Measurements from ENCODE around the gene PAPOLB. TPM values are rescaled to one million over a fixed set of nuclear protein-coding genes. Genes with fewer than 3 reads are reported as not detected.
A peak's percentile ranks its signal among the peaks of the same experiment; 100 is the strongest.

The PAPOLB gene
- total RNA-seq, 2 experiments from 2014 or later: 0.08 TPM; not detected in 1

DNA sequence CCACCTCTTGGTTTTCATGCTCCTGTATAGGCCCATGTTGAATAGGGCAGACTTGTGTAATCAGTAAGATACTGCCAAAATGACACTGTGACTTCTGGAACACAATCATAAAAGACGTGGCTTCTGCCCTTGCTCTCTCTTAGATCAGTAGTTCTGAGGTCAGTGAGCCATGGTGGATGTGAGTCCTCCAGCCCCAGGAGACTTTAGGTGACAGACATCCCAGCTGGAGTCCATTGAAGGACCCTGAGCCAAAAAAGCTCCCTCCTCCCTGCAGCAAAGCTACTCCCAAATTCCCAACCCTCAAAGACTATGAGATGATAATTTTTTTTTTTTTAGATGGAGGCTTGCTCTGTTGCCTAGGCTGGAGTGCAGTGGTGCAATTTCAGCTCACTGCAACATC lies 24.8 kb upstream of the PAPOLB start:
- Mint-ChIP-seq H3K27me3 (ENCODE audit: low read depth) (peaks cover 16% of the 10 kb centered on the region), H3K27ac (no peak overlapping the region), H3K4me1 (ENCODE audit: low read depth) (peaks cover 7% of the 10 kb centered on the region), H3K36me3 (ENCODE audit: low read depth) (no peaks in the 10 kb centered on the region), H3K9me3 (ENCODE audit: insufficient read depth) (no peaks in the 10 kb centered on the region), H3K4me3 (no peak overlapping the region)
- DNase-seq (no peak), ATAC-seq (no peak)
- CTCF ChIA-PET: interaction anchor here (1.2 kb wide), 1 partner anchor 88 kb away, joined by 4 read pairs; no protein-coding TSS in a partner anchor
- POLR2A ChIA-PET: no interaction called here

DNA sequence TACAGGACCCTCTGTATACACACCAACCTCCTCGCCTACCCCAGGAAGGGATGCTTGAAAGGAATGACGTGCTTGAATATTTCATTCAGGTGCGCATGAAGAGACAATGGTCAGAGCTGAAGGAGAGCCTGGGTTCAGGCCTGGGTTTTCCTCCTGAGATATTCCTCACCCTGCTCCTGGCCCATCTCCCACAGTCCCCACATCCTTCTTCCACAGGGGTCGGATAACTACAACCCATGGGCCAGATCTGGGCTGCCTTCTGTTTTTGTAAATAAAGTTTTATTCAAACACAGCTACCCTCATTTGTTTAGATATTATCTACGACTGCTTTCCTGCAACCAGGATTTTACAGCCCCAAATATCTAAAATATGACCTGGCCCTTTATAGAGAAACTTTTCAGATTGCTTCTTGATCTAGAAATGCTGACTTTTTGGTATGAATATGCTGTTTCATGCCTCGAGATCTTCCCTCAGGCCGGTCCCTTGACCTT lies 23.5 kb upstream of the PAPOLB start:
- ATAC-seq (no peak), DNase-seq (no peak)
- ChIA-PET CTCF (interaction anchor here (1.9 kb wide), 1 partner anchor 199 kb away, joined by 4 read pairs; no protein-coding TSS in a partner anchor), POLR2A (no interaction called here)
- Mint-ChIP-seq H3K27ac (no peak overlapping the region), H3K4me1 (ENCODE audit: low read depth) (peaks cover 7% of the 10 kb centered on the region), H3K9me3 (ENCODE audit: insufficient read depth) (no peaks in the 10 kb centered on the region), H3K36me3 (ENCODE audit: low read depth) (no peaks in the 10 kb centered on the region), H3K27me3 (ENCODE audit: low read depth) (peaks cover 20% of the 10 kb centered on the region), H3K4me3 (no peak overlapping the region)

DNA sequence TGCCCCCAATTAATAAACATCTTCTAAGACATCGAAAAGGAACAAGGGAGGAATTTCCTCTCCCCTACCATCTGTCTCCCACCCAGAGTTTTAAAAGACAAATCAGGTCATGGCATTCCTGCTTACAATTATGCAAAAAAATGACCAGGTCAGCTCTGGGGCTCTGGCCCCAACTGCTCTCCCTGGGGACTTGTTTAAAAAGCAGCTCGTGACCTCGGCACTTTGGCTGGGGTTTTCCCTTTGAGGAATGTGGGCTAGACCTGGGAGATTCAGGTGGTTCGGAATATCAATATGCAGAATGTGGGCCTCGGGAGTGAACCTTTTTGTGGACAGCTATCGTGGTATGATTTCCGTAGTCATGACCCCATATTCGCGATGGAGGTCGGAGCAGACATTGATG lies 22.3 kb upstream of the PAPOLB start:
- Mint-ChIP-seq H3K4me3 (no peak overlapping the region), H3K36me3 (ENCODE audit: low read depth) (no peaks in the 10 kb centered on the region), H3K27ac (no peak overlapping the region), H3K9me3 (ENCODE audit: insufficient read depth) (no peaks in the 10 kb centered on the region), H3K27me3 (ENCODE audit: low read depth) (peaks cover 20% of the 10 kb centered on the region), H3K4me1 (ENCODE audit: low read depth) (peaks cover 7% of the 10 kb centered on the region)
- ChIA-PET POLR2A (interaction anchor here (1.2 kb wide), 1 partner anchor 109 kb away, joined by 5 read pairs; the partner anchor contains the start of gene AP5Z1), CTCF (interaction anchor here (0.6 to 2.8 kb wide), 12 partner anchors 9 to 200 kb away, joined by 3 to 26 read pairs (median 5); no protein-coding TSS in a partner anchor)
- ATAC-seq (no peak), DNase-seq (no peak)

DNA sequence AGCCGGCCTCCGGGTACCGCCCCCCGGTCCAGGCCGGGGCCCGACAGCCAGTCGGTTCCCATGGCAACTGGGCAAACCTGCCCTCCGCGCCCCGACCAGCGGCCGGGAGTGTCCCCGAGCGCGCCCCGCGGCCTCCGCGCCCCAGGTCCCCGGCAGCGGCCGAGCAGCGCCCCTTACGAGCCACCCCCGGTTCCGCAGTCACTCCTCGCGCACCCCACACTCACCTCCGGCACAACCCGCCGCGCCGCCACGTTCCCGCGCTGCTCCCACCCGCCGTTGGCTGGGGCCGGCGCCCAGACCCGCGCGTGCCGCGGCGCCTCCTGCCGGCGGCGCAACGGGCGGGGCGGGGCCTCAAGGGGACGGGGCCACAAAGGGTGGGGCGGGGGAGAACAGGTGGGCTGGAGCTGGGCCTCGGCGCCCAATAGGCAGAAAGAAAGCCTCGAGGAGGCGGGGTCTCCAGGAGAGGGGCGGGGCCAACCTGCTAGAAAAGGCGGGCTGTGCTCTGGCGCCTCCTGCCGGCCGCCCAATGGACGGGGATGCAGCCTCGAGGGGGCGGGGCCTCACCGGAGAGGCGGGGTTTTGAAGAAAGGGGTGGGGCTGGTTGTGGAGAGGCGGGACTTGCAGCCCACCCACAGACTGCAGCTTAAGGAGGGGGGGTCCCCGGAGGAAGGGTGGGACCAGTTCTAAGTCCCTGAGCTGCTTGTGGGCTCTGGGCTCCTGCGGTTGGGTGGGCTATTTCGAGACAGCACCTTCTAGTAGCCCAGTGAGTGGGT lies 21.7 kb upstream of the PAPOLB start, which contains the start of gene RADIL:
RADIL (minus strand) TSS at position 345 of the 773 bp plus-strand sequence. CDS start 5,577 bp downstream, outside the sequence.
- ChIA-PET POLR2A (interaction anchor here (0.8 to 1.2 kb wide), 2 partner anchors 12 to 108 kb away, joined by 3 to 5 read pairs; partner anchors contain the start of gene AP5Z1), CTCF (interaction anchor here (0.6 to 2.8 kb wide), 16 partner anchors 10 to 295 kb away, joined by 3 to 26 read pairs (median 5); no protein-coding TSS in a partner anchor)
- ATAC-seq (peak; percentile 97), DNase-seq (peak; percentile 93)
- Mint-ChIP-seq H3K36me3 (ENCODE audit: low read depth) (no peaks in the 10 kb centered on the region), H3K4me1 (ENCODE audit: low read depth) (peaks cover 7% of the 10 kb centered on the region), H3K9me3 (ENCODE audit: insufficient read depth) (no peaks in the 10 kb centered on the region), H3K27me3 (ENCODE audit: low read depth) (peaks cover 20% of the 10 kb centered on the region), H3K4me3 (peak within 1 kb of the TSS; percentile 51), H3K27ac (no peak within 1 kb of the TSS)

- H3K27ac Mint-ChIP-seq: no peak overlapping the region
- no peak for ATAC-seq
- peaks cover 20% of the 10 kb centered on the region for H3K27me3 Mint-ChIP-seq (ENCODE audit: low read depth)
- H3K9me3 Mint-ChIP-seq (ENCODE audit: insufficient read depth): no peaks in the 10 kb centered on the region
- CTCF ChIA-PET: interaction anchor here (0.6 to 2.8 kb wide), 15 partner anchors 9 to 296 kb away, joined by 3 to 26 read pairs (median 6); no protein-coding TSS in a partner anchor
- H3K4me3 Mint-ChIP-seq: peak overlapping the region; percentile 51
- POLR2A ChIA-PET: interaction anchor here (0.8 kb wide), 1 partner anchor 12 kb away, joined by 3 read pairs; no protein-coding TSS in a partner anchor
- H3K4me1 Mint-ChIP-seq (ENCODE audit: low read depth): peaks cover 7% of the 10 kb centered on the region
- no peak for DNase-seq
- no peaks in the 10 kb centered on the region for H3K36me3 Mint-ChIP-seq (ENCODE audit: low read depth)
Observed at GRCh38 chr7:4883033-4883371, 21.2 kb upstream of the PAPOLB start.

DNA sequence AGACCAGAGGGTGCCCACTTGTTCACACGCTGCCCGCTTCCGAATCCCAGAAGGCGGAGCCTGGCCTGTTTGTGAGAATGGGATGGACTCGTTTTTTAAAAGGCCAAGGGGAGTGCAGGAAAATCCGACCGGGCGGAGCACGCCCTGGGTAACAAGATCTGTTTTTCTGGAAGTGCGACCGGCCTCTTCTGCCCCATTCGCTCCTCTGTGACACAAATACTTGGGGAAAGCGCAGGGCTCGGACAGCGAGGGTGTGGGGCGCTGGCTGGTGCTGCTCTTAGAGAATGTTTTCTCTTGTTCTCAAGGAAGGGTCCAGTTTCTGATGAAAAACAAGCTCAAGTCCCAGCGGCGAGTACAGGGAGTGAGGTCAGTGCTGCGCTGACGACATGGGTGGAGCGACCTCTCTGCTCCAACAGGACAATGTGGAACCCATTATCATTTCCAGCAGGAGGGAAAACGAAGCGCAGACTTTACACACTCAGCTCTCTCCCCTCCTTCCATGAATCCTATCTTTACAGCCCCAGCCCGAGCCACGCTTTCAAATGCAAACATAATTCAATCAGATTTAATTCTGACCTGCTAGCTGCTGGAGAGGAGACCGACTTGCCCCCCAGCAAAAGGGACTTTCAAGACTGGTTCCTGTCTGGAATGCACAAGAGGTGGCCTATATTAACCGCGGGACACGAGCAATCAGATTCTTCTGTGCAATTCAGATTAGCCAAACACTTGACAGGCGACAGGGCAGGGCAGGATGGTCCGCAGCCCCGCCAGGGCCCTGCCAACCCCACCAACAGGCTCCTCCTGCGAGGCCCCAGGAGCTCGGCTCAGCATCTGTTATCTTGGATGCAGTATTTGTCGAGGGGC lies 20.6 kb upstream of the PAPOLB start:
- no peak overlapping the region for H3K27ac Mint-ChIP-seq
- H3K4me1 Mint-ChIP-seq (ENCODE audit: low read depth): peaks cover 7% of the 10 kb centered on the region
- DNase-seq: no peak
- no peaks in the 10 kb centered on the region for H3K36me3 Mint-ChIP-seq (ENCODE audit: low read depth)
- H3K27me3 Mint-ChIP-seq (ENCODE audit: low read depth): peaks cover 20% of the 10 kb centered on the region
- ChIA-PET CTCF (interaction anchor here (0.7 to 2.8 kb wide), 11 partner anchors 8 to 91 kb away, joined by 3 to 26 read pairs (median 6); no protein-coding TSS in a partner anchor), POLR2A (interaction anchor here (0.8 kb wide), 1 partner anchor 11 kb away, joined by 3 read pairs; no protein-coding TSS in a partner anchor)
- ATAC-seq: no peak
- peak overlapping the region; percentile 51 for H3K4me3 Mint-ChIP-seq
- H3K9me3 Mint-ChIP-seq (ENCODE audit: insufficient read depth): no peaks in the 10 kb centered on the region

GRCh38 chr7:4880218-4880617 lies 18.4 kb upstream of the PAPOLB start:
- no peak for ATAC-seq
- Mint-ChIP-seq H3K4me3 (no peak overlapping the region), H3K4me1 (ENCODE audit: low read depth) (peaks cover 7% of the 10 kb centered on the region), H3K9me3 (ENCODE audit: insufficient read depth) (no peaks in the 10 kb centered on the region), H3K27me3 (ENCODE audit: low read depth) (peaks cover 20% of the 10 kb centered on the region), H3K27ac (no peak overlapping the region), H3K36me3 (ENCODE audit: low read depth) (no peaks in the 10 kb centered on the region)
- POLR2A ChIA-PET: no interaction called here
- DNase-seq: no peak
- CTCF ChIA-PET: interaction anchor here (0.8 kb wide), 1 partner anchor 30 kb away, joined by 3 read pairs; no protein-coding TSS in a partner anchor

GRCh38 chr7:4879396-4880081 lies 17.7 kb upstream of the PAPOLB start:
- ChIA-PET CTCF (interaction anchor here (0.8 kb wide), 1 partner anchor 30 kb away, joined by 3 read pairs; no protein-coding TSS in a partner anchor), POLR2A (no interaction called here)
- Mint-ChIP-seq H3K27ac (no peak overlapping the region), H3K4me3 (no peak overlapping the region), H3K36me3 (ENCODE audit: low read depth) (no peaks in the 10 kb centered on the region), H3K9me3 (ENCODE audit: insufficient read depth) (no peaks in the 10 kb centered on the region), H3K4me1 (ENCODE audit: low read depth) (peaks cover 7% of the 10 kb centered on the region), H3K27me3 (ENCODE audit: low read depth) (peaks cover 20% of the 10 kb centered on the region)
- ATAC-seq (no peak), DNase-seq (no peak)

DNA sequence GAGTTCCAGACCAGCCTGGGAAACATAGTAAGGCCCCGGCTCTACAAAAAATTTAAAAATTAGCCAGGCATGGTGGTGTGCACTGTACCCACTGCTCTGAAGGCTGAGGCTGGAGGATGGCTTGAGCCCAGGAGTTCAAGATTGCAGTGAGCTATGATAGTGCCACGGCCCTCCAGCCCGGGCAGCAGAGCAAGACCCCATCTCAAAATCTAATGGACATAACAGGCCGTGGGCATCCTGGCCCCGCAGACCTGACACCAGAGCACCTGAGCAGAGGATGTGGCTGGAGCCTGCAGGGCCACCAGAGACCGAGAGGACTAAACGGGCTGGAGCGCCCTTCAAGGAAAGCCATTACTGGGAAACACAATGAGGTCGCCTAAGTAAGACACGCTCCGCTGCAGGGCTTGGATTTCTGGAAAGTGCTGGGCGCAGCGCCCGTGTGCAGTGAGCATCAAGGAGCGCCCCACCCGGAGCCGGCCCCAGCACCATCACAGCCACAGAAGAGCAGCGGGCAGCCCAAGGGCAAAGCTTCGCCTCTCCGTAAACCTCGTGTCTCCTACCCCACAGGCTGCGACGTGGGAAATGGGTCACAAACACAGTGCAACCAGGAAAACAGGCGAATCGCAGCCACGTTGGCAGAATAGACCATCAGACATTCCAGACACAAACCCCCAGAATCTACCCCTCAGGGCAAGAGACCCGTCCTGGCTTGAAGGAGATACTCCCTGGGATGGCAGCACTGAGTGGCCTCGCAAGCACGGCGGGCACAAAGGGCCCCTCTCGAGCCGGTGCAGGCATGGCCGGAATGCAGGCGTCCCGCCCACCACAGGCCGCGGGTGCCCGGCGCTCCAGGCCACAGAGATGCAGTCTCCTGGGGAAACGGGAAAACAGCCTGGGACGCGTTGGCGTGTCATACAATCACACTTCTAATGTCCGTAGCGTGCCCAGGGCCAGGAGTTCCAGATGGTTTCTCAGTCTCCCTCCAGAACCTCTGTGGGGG lies 16.8 kb upstream of the PAPOLB start:
- ATAC-seq: no peak
- no peak for DNase-seq
- Mint-ChIP-seq H3K27ac (no peak overlapping the region), H3K4me3 (no peak overlapping the region), H3K36me3 (ENCODE audit: low read depth) (no peaks in the 10 kb centered on the region), H3K4me1 (ENCODE audit: low read depth) (peaks cover 7% of the 10 kb centered on the region), H3K9me3 (ENCODE audit: insufficient read depth) (no peaks in the 10 kb centered on the region), H3K27me3 (ENCODE audit: low read depth) (peaks cover 16% of the 10 kb centered on the region)
- ChIA-PET POLR2A (no interaction called here), CTCF (no interaction called here)

DNA sequence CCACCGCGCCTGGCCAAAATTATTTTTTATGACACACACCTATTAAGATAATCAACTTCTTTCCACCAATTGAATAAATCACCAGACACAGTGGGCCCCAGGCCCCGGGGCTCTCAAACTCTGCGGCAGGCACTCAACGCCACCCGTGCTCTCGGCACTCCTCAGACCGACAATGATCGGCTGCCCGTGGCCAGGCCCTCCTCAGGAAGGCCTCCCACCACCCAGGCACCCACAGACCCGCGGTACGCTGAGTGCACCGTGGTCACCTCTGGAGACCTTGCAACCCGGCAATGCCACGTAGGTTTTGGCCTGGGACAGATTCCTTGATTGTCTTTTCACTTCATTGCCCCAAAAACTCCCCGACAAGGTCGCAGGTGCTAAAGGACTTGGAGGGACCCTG lies 14.8 kb upstream of the PAPOLB start:
- H3K9me3 Mint-ChIP-seq (ENCODE audit: insufficient read depth): no peaks in the 10 kb centered on the region
- no peak overlapping the region for H3K27ac Mint-ChIP-seq
- no peaks in the 10 kb centered on the region for H3K36me3 Mint-ChIP-seq (ENCODE audit: low read depth)
- peaks cover 6% of the 10 kb centered on the region for H3K4me1 Mint-ChIP-seq (ENCODE audit: low read depth)
- peaks cover 4% of the 10 kb centered on the region for H3K27me3 Mint-ChIP-seq (ENCODE audit: low read depth)
- no peak overlapping the region for H3K4me3 Mint-ChIP-seq
- ChIA-PET POLR2A (no interaction called here), CTCF (no interaction called here)
- ATAC-seq: no peak
- DNase-seq: no peak
